Neutrophil (primary cell): ENCODE measurements around the gene SLX9.

Experiments
- H3K27ac ChIP-seq: fragments of 200-600 bp; sonication (generic); 2 replicates; pipeline ENCODE4 v1.5.1; 2016; ENCODE audit warnings: mild to moderate bottlenecking, moderate library complexity
- H3K27me3 ChIP-seq: fragments of 200-600 bp; sonication (generic); 2 replicates; pipeline ENCODE4 v1.6.0; 2016; ENCODE audit warnings: mild to moderate bottlenecking
- H3K36me3 ChIP-seq: fragments of 200-600 bp; sonication (generic); 2 replicates; pipeline ENCODE4 v1.5.1; 2017
- H3K4me1 ChIP-seq, 2 experiments: fragments of 200-600 bp in 1 of 2; sonication (generic) in 1 of 2; 1 replicate in 1 of 2; 2 replicates in 1 of 2; pipeline versions ENCODE4 v1.5.1 to v1.6.1; 2013 to 2016; ENCODE audit warnings: low read depth in 1 of 2, low read length in 1 of 2, mild to moderate bottlenecking in 1 of 2, moderate library complexity in 1 of 2; ENCODE audit not compliant: control insufficient read depth in 1 of 2, insufficient read depth in 1 of 2
- H3K4me3 ChIP-seq, 2 experiments: fragments of 200-600 bp in 1 of 2; sonication (generic) in 1 of 2; 1 replicate in 1 of 2; 2 replicates in 1 of 2; pipeline ENCODE4 v1.5.1; 2013 to 2016; ENCODE audit warnings: low read depth in 1 of 2, low read length in 1 of 2, mild to moderate bottlenecking in 1 of 2, moderate library complexity in 1 of 2
- H3K9me3 ChIP-seq: fragments of 200-600 bp; sonication (generic); 2 replicates; pipeline ENCODE4 v1.5.1; 2016
- TF ChIP-seq, protein P1 (sequence below): fragments of 200-600 bp; sonication (generic); IDR thresholded peaks from 2 replicates; pipeline ENCODE4 v1.5.1; 2016; ENCODE audit warnings: antibody characterized with exemption

Gene SLX9

GRCh38 chr21:45016031-45016405, 76.2 kb downstream of the SLX9 start:
- H3K27me3 ChIP-seq = peaks cover 99% of the 10 kb centered on the region
- TF ChIP-seq, protein P1, sequence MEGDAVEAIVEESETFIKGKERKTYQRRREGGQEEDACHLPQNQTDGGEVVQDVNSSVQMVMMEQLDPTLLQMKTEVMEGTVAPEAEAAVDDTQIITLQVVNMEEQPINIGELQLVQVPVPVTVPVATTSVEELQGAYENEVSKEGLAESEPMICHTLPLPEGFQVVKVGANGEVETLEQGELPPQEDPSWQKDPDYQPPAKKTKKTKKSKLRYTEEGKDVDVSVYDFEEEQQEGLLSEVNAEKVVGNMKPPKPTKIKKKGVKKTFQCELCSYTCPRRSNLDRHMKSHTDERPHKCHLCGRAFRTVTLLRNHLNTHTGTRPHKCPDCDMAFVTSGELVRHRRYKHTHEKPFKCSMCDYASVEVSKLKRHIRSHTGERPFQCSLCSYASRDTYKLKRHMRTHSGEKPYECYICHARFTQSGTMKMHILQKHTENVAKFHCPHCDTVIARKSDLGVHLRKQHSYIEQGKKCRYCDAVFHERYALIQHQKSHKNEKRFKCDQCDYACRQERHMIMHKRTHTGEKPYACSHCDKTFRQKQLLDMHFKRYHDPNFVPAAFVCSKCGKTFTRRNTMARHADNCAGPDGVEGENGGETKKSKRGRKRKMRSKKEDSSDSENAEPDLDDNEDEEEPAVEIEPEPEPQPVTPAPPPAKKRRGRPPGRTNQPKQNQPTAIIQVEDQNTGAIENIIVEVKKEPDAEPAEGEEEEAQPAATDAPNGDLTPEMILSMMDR = no peak

DNA sequence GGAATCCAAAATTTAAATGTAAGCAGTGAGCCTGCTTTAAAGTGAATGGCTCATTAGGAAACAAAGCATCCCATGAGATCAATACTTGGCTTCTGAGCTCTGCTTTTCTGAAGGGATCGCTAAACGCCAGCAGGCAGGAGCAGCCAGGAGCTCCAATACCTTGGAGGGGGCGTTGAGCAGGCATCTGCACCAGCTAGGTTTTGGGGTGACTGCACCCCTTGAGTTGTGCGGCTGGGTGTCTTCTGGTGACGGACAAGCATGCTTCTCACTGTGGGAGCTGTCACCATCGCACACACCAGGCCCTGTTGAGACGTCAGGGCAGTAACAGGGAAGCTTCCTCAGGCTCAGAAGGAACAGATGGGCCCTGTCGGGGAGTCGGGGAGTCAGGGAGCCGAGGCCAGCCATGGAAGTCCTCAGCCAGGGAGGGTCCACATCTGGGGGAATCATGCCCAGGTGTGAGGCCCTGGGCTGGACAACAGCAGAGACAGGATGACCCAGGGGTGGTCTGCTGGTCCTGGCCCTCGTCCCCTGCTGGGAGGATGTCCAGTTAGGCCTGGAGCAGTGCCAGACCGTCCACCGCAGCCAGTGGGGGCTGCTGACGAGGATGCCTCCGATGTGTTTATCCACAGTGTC, 76.7 kb downstream of the SLX9 start:
- no peaks in the 10 kb centered on the region for H3K4me1 ChIP-seq
- H3K36me3 ChIP-seq = no peaks in the 10 kb centered on the region
- H3K9me3 ChIP-seq = no peaks in the 10 kb centered on the region
- peaks cover 99% of the 10 kb centered on the region for H3K27me3 ChIP-seq
- H3K4me3 ChIP-seq = no peak overlapping the region
- H3K27ac ChIP-seq = no peak overlapping the region
- TF ChIP-seq, protein P1 = no peak

More at GRCh38 chr21:45016031-45016405, 76.2 kb downstream of the SLX9 start:
- no peaks in the 10 kb centered on the region for H3K9me3 ChIP-seq
- no peak overlapping the region for H3K4me3 ChIP-seq
- no peak overlapping the region for H3K27ac ChIP-seq
- no peaks in the 10 kb centered on the region for H3K36me3 ChIP-seq
- no peaks in the 10 kb centered on the region for H3K4me1 ChIP-seq

DNA sequence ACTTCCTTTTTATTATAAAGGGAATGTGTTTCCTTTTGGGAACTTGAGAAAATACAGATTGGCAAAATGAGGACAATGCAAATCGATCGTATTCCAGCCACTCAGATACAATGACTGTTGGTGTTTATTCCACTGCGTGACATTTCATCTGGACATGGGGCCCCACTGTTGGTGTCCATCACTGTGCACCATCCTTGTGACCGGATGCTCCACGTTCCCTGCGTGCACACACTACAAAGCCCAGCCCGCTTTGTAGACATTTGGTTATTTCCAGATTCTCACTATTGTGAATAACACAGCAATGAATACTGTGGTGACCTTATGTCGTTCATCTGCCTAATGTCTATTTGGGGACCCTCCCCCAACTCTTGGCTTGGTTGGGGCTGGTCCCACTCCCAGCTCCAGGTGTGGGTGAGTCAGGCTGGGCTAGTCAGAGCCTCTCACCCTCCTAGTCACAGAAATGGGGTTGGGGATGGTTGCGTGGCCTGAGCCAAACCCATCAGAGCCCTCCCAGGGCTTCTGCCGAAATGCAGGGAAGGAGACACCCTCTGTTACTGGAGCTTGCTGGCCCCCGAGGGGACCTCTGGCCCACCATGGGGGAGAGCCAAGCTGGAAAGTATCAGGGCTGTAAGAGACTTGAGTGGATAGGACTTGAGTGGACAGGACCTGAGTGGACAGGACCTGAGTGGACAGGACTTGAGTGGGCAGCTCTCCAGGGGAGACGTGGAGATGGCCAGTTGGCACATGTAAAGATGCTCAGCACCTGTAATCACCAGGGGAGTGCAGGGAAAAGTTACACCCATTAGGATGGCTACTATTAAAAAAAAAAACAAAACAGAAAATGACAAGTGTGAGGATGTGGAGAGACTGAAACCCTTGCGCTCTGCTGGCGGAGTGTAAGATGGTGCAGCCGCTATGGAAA, 77.5 kb downstream of the SLX9 start:
- Histone ChIP-seq H3K9me3 (no peaks in the 10 kb centered on the region), H3K27me3 (peaks cover 99% of the 10 kb centered on the region), H3K36me3 (no peaks in the 10 kb centered on the region), H3K4me1 (no peaks in the 10 kb centered on the region), H3K27ac (no peak overlapping the region), H3K4me3 (no peak overlapping the region)
- TF ChIP-seq, protein P1 = no peak

DNA sequence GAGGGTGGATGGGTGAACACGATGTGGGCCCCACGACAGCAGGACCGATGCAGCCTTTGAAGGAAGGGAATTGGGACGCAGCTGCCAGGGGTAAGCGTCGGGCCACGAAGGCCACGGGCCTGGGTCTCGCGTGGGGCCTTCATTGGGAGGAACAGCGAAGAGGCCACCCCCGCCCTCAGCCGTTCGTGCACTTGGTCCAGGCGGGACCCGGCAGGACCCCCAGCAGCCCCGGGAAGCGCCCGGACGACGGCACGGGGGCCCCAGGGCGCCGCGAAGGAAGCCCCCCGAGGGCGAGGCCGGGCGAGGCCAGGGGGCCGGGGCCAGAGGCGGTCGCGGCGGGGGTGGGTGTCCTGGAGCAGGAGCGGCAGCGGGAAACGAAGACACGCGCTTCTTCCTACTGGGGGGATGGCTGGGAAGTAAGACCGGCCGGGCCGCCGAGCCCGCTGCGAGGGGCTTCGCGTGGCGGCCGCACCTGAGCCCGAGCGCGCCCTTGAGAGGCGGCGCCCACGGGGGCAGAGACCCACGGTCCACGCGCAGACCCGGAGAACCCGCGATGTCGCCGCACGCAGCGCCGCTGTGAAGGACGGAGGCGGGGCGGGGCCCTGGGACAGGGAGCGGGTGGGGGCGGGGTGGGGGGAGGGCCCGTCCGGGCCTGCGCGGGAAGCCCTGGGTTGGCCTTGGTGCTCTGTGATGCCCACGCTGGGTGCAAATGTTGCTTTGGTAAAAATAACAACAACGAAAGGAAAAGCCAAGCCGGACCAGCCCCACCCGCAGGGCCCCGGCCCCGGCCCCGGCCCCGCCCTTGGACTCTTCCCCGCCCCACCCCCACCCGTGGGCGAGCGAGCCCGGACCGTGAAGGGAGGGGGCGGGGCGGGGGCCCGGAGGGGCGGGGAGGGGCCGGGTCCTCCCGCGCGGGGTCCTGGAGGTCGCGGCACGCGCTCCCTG, 78.6 kb downstream of the SLX9 start:
- TF ChIP-seq, protein P1 = no peak
- Histone ChIP-seq H3K4me1 (no peaks in the 10 kb centered on the region), H3K9me3 (no peaks in the 10 kb centered on the region), H3K4me3 (no peak overlapping the region), H3K27me3 (peaks cover 96% of the 10 kb centered on the region), H3K36me3 (no peaks in the 10 kb centered on the region), H3K27ac (no peak overlapping the region)
